SK-N-SH treated with all-trans-retinoic acid at 6 μM for 48 hours (cell line): ENCODE measurements around the gene AP2B1.

Experiments
- CSDC2 ChIP-seq: fragments of 250-450 bp; sonication (Bioruptor Pico); IDR thresholded peaks from 2 replicates; pipeline ENCODE4 v1.5.0; 2020; ENCODE audit warnings: mild to moderate bottlenecking, moderate library complexity
- ESRRG ChIP-seq: fragments of 250-450 bp; sonication (Bioruptor Pico); IDR thresholded peaks from 2 replicates; pipeline ENCODE4 v1.6.1; 2021; ENCODE audit warnings: mild to moderate bottlenecking
- ISL1 ChIP-seq: fragments of 250-450 bp; sonication (Bioruptor Pico); IDR thresholded peaks from 2 replicates; pipeline ENCODE4 v2.1.2; 2022; ENCODE audit warnings: mild to moderate bottlenecking, moderate library complexity
- RARB ChIP-seq: fragments of 250-450 bp; sonication (Bioruptor Pico); IDR thresholded peaks from 2 replicates; pipeline ENCODE4 v1.8.0; 2021; ENCODE audit warnings: mild to moderate bottlenecking, moderate library complexity
- SNAI2 ChIP-seq: fragments of 250-450 bp; sonication (Bioruptor Pico); IDR thresholded peaks from 2 replicates; pipeline ENCODE4 v1.5.0; 2020; ENCODE audit warnings: mild to moderate bottlenecking, moderate library complexity
- ZC3H10 ChIP-seq: fragments of 250-450 bp; sonication (Bioruptor Pico); IDR thresholded peaks from 2 replicates; pipeline ENCODE4 v1.5.1; 2021; ENCODE audit warnings: mild to moderate bottlenecking, moderate library complexity
- ZFP3 ChIP-seq: fragments of 250-450 bp; sonication (Bioruptor Pico); IDR thresholded peaks from 2 replicates; pipeline ENCODE4 v1.5.0; 2020; ENCODE audit warnings: mild to moderate bottlenecking, moderate library complexity
- ZFP30 ChIP-seq: fragments of 450-650 bp; formaldehyde crosslinking; IDR thresholded peaks from 2 replicates; pipeline ENCODE4 v1.5.0; 2022; ENCODE audit warnings: mild to moderate bottlenecking, moderate library complexity
- TF ChIP-seq, protein P1 (sequence below): fragments of 250-450 bp; sonication (Bioruptor Pico); IDR thresholded peaks from 2 replicates; pipeline ENCODE4 v1.8.0; 2020; ENCODE audit warnings: mild to moderate bottlenecking, moderate library complexity, borderline replicate concordance

DNA sequence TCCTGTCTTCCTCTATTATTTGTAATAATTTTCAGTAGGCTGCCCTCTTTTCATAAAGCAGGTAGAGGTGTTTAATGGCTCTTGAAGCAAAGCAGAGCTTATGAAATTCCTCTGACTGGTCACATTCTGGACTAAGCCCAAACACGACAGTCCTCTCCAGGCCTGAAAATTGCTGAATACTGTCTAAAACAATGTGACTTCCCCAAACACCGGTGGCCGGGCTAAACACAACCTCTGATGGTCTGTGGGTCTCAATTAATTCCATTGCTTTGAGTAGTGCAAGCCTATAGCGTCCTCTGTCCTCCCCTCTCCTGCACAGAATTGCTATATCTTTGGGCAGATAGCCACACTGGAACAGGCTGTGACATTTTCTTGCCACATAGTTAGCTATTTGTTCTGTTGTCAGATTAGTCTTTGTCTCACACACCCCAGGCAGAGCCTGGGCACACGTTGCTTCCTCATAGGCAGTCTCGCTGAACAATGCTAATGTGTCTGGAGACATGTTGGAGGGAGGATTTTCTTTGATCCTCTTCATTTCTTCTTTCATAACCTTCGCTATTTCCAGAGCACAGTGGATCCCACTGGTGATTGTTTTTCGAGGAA is 38.8 kb upstream of the AP2B1 start:
- TF ChIP-seq ZFP3 (CRISPR knock-in tag): no peak
- no peak for TF ChIP-seq RARB (CRISPR knock-in tag)
- TF ChIP-seq ESRRG: no peak
- no peak for TF ChIP-seq ISL1 (CRISPR knock-in tag)
- TF ChIP-seq ZFP30: no peak
- TF ChIP-seq ZC3H10 (CRISPR knock-in tag): no peak
- no peak for TF ChIP-seq SNAI2 (CRISPR knock-in tag)
- TF ChIP-seq CSDC2 (CRISPR knock-in tag): no peak
- TF ChIP-seq, protein P1, sequence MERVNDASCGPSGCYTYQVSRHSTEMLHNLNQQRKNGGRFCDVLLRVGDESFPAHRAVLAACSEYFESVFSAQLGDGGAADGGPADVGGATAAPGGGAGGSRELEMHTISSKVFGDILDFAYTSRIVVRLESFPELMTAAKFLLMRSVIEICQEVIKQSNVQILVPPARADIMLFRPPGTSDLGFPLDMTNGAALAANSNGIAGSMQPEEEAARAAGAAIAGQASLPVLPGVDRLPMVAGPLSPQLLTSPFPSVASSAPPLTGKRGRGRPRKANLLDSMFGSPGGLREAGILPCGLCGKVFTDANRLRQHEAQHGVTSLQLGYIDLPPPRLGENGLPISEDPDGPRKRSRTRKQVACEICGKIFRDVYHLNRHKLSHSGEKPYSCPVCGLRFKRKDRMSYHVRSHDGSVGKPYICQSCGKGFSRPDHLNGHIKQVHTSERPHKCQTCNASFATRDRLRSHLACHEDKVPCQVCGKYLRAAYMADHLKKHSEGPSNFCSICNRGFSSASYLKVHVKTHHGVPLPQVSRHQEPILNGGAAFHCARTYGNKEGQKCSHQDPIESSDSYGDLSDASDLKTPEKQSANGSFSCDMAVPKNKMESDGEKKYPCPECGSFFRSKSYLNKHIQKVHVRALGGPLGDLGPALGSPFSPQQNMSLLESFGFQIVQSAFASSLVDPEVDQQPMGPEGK (CRISPR knock-in tag): no peak
